H1 (cell line): Measurements from ENCODE around the gene ULK3. TPM values are rescaled to one million over a fixed set of nuclear protein-coding genes. Genes with fewer than 3 reads are reported as not detected.

Experiments used
- CHD2 ChIP-seq: IDR thresholded peaks from 2 replicates; pipeline ENCODE4 v1.6.1; 2012; ENCODE audit warnings: low read length, improper control_type of control experiment
- E2F6 ChIP-seq: IDR thresholded peaks from 2 replicates; pipeline ENCODE4 v1.6.1; 2012; ENCODE audit warnings: inconsistent platforms
- GABPA ChIP-seq: IDR thresholded peaks from 2 replicates; pipeline ENCODE4 v1.6.1; 2011; ENCODE audit warnings: mild to moderate bottlenecking, low read length, moderate library complexity, borderline replicate concordance; ENCODE audit not compliant: insufficient read depth
- KDM1A ChIP-seq: fragments of 200-600, 300-600 bp; sonication (generic); IDR thresholded peaks from 2 replicates; pipeline ENCODE4 v1.7.1; 2016; ENCODE audit warnings: mild to moderate bottlenecking, low read length, borderline replicate concordance
- SRF ChIP-seq: IDR thresholded peaks from 2 replicates; pipeline ENCODE4 v1.6.1; 2011; ENCODE audit warnings: mild to moderate bottlenecking, low read depth, low read length, moderate library complexity
- polyA plus RNA-seq, 7 experiments: library from polyadenylated mRNA; depleted of rRNA in 3 of 7; stranded (reverse) in 5 of 7; unstranded in 2 of 7; fragments of >200 nt in 5 of 7; fragments of 200-250 nt in 2 of 7; gene quantifications; 1 replicate in 5 of 7; 2 replicates in 1 of 7; 4 replicates in 1 of 7; pipeline versions ENCODE4 v1.2.1 to v1.2.3, GENCODE V29; 2011 to 2013; ENCODE audit warnings: missing spikeins in 2 of 7, mixed read lengths in 2 of 7
- total RNA-seq: library from RNA; stranded (reverse); fragmentation: NEBNext Ultra II Directional; extraction: Animal tissue kit (Norgen Biotek cat#: 25700); gene quantifications from 2 replicates; pipeline ENCODE4 v1.2.1, GENCODE V29; 2021
- TF ChIP-seq, protein P1 (sequence below): fragments of 300-600 bp; sonication (generic); IDR thresholded peaks from 2 replicates; pipeline ENCODE4 v1.7.1; 2012; ENCODE audit warnings: low read length, moderate library complexity, mild to moderate bottlenecking, inconsistent platforms; ENCODE audit not compliant: insufficient replicate concordance
- TF ChIP-seq, protein P2 (sequence below): IDR thresholded peaks from 2 replicates; pipeline ENCODE4 v1.6.1; 2012; ENCODE audit warnings: inconsistent platforms
- TF ChIP-seq, protein P3 (sequence below): IDR thresholded peaks from 2 replicates; pipeline ENCODE4 v1.6.1; 2011; ENCODE audit warnings: low read length, improper control_type of control experiment

Gene ULK3
- total and polyA plus RNA-seq, 2 of the 8 experiments (the other 6 are each of a cell fraction or from before 2014, with no cell fraction given): 27.1 to 34.4 TPM

GRCh38 chr15:74809242-74809641, 33.7 kb downstream of the ULK3 start (continued):
- TF ChIP-seq, protein P1, sequence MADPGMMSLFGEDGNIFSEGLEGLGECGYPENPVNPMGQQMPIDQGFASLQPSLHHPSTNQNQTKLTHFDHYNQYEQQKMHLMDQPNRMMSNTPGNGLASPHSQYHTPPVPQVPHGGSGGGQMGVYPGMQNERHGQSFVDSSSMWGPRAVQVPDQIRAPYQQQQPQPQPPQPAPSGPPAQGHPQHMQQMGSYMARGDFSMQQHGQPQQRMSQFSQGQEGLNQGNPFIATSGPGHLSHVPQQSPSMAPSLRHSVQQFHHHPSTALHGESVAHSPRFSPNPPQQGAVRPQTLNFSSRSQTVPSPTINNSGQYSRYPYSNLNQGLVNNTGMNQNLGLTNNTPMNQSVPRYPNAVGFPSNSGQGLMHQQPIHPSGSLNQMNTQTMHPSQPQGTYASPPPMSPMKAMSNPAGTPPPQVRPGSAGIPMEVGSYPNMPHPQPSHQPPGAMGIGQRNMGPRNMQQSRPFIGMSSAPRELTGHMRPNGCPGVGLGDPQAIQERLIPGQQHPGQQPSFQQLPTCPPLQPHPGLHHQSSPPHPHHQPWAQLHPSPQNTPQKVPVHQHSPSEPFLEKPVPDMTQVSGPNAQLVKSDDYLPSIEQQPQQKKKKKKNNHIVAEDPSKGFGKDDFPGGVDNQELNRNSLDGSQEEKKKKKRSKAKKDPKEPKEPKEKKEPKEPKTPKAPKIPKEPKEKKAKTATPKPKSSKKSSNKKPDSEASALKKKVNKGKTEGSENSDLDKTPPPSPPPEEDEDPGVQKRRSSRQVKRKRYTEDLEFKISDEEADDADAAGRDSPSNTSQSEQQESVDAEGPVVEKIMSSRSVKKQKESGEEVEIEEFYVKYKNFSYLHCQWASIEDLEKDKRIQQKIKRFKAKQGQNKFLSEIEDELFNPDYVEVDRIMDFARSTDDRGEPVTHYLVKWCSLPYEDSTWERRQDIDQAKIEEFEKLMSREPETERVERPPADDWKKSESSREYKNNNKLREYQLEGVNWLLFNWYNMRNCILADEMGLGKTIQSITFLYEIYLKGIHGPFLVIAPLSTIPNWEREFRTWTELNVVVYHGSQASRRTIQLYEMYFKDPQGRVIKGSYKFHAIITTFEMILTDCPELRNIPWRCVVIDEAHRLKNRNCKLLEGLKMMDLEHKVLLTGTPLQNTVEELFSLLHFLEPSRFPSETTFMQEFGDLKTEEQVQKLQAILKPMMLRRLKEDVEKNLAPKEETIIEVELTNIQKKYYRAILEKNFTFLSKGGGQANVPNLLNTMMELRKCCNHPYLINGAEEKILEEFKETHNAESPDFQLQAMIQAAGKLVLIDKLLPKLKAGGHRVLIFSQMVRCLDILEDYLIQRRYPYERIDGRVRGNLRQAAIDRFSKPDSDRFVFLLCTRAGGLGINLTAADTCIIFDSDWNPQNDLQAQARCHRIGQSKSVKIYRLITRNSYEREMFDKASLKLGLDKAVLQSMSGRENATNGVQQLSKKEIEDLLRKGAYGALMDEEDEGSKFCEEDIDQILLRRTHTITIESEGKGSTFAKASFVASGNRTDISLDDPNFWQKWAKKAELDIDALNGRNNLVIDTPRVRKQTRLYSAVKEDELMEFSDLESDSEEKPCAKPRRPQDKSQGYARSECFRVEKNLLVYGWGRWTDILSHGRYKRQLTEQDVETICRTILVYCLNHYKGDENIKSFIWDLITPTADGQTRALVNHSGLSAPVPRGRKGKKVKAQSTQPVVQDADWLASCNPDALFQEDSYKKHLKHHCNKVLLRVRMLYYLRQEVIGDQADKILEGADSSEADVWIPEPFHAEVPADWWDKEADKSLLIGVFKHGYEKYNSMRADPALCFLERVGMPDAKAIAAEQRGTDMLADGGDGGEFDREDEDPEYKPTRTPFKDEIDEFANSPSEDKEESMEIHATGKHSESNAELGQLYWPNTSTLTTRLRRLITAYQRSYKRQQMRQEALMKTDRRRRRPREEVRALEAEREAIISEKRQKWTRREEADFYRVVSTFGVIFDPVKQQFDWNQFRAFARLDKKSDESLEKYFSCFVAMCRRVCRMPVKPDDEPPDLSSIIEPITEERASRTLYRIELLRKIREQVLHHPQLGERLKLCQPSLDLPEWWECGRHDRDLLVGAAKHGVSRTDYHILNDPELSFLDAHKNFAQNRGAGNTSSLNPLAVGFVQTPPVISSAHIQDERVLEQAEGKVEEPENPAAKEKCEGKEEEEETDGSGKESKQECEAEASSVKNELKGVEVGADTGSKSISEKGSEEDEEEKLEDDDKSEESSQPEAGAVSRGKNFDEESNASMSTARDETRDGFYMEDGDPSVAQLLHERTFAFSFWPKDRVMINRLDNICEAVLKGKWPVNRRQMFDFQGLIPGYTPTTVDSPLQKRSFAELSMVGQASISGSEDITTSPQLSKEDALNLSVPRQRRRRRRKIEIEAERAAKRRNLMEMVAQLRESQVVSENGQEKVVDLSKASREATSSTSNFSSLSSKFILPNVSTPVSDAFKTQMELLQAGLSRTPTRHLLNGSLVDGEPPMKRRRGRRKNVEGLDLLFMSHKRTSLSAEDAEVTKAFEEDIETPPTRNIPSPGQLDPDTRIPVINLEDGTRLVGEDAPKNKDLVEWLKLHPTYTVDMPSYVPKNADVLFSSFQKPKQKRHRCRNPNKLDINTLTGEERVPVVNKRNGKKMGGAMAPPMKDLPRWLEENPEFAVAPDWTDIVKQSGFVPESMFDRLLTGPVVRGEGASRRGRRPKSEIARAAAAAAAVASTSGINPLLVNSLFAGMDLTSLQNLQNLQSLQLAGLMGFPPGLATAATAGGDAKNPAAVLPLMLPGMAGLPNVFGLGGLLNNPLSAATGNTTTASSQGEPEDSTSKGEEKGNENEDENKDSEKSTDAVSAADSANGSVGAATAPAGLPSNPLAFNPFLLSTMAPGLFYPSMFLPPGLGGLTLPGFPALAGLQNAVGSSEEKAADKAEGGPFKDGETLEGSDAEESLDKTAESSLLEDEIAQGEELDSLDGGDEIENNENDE: no peak
- TF ChIP-seq, protein P2, sequence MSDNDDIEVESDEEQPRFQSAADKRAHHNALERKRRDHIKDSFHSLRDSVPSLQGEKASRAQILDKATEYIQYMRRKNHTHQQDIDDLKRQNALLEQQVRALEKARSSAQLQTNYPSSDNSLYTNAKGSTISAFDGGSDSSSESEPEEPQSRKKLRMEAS: no peak
- TF ChIP-seq SRF (no peak), GABPA (no peak), E2F6 (no peak), CHD2 (no peak), KDM1A (no peak)
- TF ChIP-seq, protein P3, sequence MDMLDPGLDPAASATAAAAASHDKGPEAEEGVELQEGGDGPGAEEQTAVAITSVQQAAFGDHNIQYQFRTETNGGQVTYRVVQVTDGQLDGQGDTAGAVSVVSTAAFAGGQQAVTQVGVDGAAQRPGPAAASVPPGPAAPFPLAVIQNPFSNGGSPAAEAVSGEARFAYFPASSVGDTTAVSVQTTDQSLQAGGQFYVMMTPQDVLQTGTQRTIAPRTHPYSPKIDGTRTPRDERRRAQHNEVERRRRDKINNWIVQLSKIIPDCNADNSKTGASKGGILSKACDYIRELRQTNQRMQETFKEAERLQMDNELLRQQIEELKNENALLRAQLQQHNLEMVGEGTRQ: no peak
